ENCODE data around the gene TASOR2.

The TASOR2 gene

DNA sequence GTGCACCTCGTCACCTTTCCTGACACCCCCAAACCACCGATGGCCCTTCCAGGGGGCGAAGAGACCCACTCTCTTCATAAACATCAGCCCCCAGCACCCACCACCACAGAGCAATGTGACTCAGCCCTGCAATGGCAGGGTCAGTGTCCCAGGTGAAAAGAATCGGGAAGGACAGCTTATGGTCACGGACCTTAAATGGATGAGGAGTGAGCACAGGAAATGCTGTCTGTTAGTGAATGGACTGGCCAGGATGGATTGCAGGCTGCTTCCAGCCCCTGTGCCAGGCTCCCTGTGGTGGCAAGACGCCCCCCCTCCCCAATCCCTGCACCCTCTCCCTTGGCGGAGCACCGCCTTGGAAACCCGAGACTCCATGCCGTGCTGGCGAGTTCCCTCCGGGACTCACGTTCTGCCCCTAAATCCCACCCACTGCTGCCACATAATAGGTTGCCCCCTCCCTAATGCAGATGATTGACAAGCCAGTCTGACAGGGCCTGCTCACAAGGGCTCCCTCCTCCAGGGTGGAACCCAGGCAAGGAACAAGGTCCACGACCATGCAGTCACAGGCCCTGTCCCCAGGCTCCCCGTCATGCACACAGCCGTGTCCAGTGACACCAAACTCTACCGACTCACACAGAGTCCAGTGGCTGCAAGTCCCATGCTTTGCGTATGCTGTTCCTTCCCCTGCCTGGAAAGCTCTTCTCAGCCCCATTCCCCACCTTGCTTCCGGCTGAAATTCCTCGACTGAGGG is 25.6 kb upstream of the TASOR2 start:
- FAIRE-seq, result no peak

DNA sequence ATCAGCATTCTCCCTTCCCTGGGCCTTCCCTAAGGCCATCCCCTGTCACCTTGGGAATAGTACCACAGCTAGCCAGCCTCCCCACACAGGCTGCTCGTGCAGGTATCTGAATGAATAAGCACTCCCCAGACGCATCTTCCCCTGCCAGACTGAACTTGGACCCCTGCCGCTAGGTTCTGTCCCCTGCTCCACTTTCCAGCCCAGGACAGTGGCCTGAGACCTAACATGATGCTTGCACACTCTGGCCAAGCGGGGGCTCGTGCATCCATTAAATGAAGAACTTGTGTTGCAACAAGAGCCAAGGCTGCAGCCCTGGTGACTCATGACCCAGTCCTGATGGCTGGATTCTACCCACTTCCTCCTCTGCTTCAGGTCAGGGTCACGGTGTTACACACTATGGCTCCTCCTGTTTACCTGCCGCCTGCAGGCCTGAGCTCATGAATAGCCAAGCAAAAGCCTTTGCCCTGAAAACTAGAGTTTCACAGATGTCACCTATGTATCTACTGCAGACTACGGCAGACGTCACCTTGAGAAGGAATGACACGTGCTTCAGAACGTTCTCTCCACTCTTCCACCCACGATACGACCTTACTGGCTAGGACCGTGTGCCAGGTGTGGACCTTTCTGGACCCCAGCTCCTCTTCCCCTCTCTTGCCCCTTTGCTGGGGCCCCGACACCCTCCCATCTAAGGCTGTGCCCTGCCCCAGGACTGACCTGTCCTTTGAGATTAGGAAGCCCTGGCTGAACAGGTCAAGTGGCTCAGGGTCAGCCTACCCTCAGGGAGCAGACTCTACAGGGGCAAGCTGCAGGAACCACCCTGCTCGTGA is 24.7 kb upstream of the TASOR2 start:
- no peak for FAIRE-seq

DNA sequence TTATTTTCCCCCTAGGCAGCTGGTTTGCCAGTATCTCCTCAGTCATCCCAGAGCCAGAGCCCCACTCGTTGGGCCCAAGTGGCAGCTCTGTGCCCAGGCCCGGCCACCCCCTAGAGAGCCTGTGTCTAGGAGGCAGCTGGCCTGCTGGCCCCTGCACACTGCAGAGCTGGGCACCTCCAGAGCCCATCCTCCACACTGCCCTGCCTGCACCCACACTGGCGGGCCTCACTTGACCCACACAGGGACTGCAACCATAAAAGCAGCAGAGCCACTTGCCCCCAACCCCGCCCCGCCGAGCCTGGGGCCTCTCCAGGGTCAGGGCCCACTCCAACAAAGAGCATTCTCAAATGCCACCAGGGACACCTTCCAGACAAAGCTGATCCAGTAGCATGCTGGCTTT is 23.6 kb upstream of the TASOR2 start:
- FAIRE-seq, result no peak

DNA sequence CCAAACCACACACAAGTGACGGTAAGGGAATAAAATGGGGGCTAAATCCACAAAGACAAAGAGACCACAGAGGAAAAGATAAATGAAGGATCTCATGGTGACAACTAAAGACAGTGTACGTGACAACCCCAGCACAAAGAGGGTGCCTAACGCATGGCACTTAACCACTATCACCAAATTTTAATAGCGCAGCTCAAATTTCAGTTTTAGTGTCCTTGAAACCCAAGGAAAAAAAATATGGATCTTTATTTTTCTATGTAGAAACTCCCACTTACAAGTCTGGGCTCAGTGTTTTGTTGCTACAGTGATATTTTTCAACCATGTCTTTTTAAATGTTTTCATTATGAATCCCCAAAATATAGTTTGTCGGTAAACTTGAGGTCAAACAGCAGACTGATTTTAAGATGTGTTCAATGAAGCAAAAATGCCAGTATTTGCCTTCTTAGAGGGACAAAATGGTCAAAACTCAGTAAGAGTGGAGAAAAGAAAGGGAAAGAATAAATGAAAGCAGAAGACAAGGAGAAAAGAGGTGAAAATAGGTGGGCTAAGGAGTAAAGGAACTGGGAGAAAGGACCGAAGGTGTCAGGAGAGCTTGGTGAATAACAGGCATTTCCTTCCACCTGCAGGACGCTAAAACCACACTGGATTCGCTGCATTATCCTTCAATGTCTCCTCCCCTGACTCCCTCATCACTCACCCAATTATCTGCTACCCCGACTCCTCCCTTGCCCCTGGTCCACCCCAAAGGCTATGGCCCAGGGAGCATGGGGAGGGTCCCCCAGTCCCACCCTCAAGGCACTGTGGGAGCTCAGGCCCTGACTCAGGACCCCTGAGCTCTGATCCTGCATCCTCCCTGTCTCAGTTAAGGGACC is 21.7 kb upstream of the TASOR2 start:
- no peak for FAIRE-seq

DNA sequence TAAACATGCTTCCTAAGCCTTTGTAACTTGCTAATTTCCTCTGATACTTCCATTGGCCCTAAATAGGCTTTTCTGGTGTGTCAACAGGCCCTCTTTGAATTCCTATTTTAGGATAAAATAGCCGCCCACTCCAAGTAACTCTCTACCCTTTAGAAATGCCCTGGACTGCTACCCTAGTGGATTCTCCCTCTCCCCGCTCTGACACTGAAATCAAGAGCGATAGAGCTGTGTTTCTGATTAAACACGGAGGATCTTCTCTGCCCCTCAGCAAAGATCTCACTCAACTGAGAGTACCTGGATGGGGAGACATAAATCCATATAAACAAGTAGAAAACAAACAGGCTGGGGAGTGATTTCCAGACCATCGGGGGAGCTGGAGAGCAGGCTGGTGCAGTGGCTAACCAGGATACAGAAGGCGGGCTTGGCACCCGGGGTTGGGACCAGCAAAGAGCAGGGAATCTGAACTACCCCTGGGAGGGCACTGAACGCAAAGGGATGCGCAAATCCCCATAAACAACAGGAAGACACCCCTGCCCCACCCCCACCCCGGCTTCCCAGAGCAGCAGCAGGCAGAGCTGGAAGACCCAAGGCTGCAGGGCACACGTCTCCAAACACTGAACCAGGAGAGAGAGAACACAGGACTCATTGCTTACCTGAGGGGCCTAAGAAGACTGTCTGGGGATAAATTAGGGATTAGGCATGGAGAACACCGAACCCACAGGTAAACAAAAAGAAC is 20.8 kb upstream of the TASOR2 start:
- no peak for FAIRE-seq

DNA sequence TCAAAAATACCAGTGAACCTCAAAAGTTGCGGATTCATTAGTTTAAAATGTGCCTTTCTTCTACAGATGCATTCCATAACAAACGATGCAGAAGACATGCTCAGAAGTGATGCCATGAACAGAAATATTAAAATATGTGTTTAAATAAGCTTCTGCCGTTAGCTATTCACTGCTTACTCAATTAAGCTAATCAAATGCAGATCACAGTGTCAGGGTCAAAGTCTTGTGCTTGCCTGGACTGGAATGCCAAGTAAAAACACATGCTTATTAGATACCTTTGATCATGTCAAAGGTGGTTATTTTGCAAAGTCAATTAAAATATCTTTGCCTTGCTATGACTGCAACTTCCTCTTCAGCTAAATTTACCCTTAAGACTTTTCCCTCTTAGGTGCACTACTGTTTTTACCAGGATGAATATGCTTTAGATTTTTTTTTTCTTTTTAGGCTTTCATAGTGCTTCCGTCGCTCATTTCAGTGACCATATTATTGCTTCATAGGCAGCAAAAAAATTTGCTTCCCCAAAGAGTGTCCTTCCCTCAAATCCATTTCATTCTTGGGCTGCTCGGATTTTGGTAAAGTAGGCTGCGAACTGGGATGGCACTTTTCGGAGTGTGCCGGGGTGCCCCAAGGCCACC is 19.1 kb upstream of the TASOR2 start:
- FAIRE-seq, result no peak

DNA sequence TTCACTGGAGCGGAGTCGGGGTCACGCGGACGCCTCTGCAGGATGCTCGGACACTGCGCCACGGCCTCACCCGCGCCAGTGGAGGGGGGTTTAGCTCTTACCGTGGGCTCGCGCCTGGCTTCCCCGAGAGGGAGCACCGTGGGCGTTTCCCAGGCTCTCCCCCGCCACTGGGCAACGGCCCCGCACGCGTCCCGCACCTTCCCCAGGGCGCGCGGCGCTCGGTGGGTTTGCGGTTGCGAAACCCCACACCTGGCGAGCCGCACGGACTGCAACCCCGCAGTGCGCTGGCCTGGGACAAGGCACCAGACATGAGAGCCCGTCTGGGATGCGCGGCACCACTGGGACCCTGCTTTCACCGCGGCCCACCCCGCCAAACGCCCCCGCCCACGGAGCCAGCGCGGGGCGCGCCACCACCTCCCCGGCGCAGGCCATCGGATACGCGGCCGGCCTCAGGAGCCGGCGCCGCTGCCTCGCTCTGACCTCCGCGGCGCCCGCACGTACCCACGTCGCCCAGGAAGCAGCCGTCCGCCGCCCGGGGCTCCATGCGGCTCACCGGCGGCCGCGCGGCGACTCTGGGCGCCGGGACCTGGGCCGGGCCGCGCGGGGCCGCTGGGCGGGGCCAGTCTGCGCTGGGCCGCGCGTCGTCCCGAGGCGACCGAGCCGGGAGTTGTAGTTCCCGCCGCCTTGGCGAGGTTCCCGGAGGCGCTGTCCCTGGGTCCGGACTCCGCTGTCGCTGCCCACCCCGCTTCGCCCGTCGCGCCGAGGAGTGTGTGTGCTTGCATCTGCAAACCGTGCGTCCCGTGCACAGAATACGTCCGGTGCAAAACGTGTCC is 18.4 kb upstream of the TASOR2 start, which contains the start of gene ASB13:
TSS of gene ASB13 (minus strand) at position 588 of the 833 bp plus-strand sequence. CDS start at position 544, 44 bp downstream.
- FAIRE-seq, result no peak

DNA sequence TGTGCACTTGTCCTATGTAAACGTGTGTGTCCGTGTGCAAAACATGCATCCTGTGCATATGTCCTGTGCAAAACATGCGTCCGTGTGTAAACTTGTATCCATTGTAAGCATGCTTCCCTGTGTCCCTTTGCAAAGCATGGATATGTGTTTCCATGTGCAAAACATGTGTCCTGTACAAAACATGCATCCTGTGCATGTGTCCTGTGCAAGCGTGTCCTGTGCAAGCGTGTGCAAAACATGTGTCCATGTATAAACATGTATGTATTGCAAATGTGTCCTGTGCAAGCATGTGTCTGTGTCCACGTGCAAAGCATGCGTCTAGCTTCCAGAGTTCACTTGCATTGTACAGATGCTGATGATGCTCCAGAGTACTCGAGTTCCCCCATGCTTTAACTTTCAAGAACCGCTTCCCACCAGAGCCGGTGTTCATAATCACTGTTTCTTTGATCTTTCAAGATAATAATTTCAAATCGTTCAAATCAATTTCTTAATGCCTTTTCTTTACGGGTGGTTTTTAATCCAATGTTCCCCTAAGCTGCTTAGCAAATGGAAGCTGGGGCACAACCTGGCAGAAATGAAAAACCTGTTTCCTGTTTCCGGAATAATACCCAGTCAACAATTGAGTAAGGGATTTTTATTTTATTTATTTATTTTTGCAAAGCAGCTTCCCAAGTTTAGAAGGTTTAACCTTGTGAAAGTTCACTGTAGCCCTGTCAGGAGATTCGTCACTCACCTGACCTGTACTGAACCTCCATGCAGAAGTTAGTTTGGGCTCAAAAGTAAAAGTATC is 17.6 kb upstream of the TASOR2 start:
- FAIRE-seq, result no peak

DNA sequence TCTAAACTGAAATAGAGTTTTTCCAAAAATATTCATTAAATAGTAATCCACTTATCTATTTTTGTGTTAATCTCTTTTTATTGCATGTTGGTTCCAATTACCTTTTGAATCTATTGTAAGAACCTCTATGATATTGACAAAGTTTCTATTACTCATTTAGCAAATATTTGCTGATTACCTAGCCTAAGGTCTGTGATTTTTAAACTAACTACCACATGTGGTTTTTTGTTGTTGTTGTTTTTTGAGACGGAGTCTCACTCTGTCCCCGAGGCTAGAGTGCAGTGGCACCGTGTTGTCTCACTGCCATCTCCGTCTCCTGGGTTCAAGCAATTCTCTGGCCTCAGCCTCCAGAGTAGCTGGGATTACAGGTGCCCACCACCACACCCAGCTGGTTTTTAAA is 16.2 kb upstream of the TASOR2 start:
- FAIRE-seq, result no peak

DNA sequence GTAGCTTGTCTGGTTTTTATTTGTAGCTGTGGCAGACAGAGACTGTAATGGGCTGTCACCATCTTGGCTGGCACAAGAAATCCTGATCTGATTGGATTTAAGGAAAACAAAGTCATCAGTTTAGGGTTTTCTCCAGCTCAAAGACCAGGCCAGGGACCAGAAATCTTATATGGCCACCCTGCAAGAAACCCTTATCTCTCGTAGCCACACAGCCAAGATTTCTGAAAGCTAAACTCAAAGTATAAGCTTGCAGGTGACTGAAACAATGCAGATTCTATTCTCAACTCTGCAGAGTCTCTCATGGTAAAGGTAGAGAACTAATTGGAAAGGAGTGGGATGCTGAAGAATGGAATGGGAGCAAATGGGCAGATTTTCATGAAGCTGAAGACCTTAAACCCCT is 15.0 kb upstream of the TASOR2 start:
- FAIRE-seq, result no peak

DNA sequence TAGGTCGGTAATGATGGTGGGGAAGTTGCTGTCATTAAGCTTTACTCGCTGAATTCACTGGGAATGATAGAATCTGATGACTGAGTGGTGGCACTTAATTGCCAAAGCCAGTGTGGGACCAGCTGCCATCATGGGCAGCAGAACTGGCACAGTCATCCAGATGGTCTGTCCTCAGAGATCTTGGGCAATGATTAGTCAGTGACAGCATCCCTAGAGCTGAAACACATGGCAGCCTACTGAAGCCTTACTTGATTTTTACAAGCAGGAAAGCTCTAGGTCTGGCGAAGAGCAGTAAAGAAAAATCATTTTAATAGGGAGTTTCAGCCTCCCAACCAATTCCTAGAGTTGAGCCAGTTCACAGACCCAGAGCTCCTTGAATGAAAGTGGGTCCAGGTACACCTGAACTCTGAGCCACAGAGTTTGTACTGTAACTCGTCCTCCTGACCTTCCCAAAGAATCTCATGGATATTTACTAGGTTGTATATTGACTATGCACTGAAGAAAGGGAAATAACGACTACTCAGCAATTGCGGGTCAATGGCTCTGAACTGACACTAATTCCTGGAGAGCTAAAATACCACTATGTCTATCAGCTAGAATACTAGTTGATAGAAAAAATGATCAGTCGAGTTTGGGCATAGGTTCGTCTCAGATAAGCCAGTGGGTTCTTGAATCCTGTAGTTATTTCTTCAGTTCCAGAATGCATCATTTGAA is 13.8 kb upstream of the TASOR2 start:
- FAIRE-seq, result no peak

DNA sequence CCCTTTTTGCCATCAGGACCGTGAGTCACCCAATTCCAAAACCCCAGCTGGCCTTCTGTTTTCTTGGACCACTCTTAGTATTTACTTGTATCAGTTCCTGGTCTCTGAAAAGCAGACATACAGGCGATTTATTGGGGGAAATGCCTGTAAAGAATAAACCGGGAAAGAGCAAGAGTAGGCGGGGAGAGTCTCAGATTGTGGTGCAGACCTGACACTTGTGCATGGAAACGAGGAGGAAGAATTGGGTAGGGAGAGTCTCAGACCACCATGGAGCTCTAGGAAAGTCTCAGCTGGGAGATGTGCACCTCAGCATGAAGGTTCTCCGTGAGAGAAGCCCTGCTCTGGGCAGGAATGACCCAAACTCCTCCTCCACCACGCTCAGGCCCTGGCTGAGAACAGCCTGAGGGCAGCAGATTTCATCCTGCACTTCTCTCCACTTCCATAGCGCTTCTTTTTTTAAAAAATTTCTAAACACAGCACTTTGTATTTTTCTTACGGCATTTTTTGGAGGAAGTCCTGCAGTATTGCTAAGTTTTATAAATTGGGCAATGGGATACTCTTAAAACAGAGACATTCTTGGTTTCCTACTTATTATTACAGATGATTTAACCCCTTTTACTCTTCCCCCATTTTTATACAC is 6.1 kb upstream of the TASOR2 start:
- FAIRE-seq, result no peak

DNA sequence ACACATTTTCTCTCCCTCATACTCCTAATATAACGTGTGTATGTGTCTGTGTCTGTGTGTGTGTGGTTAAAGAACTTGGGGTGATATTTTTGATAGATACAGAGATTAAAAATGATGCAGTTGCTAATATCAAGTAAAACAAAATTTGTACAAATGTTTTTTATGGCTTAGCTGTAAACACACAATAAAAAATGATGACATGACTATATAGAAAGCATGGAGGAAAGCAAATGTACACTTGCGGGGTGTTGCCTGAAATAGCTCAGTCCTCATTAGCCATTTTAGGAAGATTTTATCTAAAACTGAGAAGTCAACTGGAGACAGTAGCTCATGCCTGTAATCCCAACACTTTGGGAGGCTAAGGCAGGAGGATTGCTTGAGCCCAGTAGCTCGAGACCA is 5.6 kb upstream of the TASOR2 start:
- no peak for FAIRE-seq

DNA sequence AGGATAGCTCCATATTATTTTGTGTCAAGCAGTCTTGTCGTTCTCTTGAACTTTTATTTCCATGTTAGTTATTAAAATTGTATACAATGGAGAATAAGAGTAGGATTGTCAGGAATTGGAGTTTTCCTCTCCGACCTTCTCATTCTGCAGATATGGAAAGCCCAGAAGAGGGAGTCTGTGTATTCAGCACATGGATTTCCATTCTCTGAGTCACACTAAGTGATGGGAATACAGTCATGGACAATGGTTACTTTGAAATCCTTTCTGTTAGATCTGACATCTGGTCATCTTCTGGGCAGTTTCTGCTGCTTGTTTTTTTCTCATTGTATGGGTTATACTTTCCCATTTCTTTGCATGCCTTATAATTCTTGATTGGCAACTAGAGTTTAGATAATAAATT is 5.0 kb upstream of the TASOR2 start:
- FAIRE-seq, result no peak

DNA sequence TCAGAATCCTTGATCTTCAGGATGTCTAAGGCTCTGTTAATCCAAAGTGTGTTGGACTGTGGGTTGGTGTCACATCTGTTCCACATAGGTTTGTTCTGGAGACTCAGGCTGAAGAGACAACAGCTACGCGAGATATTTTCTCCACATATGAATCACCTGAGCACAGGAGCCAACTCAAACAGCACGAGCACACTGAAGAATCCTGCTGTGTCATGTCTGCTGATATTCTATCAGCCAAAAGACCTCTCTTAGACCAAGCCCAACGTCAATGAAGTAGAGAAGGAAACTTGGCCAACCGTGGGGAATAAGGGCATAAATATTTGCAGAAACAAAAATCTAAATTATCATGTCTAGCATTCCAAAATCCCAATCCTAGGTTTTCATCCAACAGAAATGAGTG is 2.7 kb upstream of the TASOR2 start:
- FAIRE-seq, result no peak

DNA sequence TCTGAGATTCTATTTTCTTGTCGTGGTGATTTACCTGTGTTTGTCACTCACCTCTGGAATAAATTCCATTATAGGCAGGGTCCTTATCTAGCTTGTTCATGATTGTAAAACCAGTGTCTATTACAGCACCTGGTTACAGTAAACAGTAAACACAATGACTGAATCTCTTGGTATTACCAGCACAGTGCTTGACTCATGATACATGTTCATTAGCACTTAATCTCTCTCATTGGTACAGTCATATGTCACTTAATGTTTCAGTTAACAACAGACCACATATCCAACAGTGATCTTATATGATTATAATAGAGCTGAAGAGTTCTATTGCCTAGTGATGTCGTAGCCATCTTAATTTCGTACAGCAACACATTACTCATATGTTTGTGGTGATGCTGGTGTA is 1.6 kb upstream of the TASOR2 start:
- no peak for FAIRE-seq

DNA sequence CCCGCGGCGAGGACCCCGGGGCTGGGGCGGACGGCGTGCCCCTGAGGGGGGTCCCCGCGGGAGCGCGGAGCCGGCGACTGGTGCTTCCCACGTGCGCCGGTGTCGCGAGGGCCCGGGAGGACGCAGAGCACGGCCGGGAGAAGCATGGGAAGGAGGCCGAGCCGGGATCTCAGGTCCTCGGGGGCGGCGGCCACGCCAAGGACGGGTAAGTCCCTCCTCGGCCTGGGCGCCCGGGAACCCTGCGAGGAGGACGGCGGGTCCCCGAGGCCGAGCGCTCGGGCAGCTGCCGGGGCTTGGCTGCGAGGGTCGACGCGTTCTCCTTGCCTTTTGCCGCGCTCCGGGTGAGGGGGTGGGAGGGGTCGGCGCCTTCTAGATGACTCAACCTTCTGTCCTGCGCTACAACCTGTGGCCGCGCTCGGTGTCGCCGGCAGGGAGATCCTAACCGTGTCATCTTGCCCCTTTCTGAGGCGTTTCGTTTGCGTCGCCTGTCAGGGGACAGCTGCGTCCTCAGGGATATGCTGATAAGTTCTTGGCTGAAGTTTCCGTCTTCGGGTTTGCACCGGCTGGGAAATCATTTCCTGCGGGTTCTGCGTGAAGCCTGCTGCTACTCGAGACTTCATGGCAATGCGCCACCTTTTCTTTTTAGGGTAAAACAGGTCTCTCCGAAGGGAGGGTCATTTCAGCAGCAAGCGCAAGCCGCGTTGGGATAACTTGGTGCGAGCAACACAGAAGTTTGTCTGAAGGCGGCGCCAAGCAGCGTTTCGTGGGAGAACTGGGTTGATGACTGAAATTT is 529 bp downstream of the TASOR2 start:
- no peak for FAIRE-seq

DNA sequence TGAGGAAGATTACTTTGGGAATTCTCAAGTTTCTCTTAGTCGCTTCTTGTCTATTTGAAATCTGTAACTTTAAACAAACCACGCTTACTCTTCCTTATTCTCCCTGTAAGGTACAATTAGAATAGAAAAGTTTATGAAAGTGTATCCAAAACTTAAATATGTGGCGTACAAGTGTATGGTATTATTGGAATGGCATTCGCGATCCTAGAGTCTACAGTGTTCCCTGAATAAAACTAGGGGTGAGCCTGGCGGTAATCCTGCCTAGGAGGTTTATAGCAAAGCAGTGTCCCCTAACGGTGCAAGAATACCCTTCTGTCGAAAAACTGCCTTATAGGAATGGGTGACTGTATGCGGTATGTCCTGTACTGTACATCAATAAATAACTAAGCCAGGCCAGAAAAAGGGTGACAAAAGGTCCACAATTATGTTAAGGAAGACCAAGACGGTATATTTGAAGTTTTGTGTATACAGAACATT is 1.2 kb downstream of the TASOR2 start:
- FAIRE-seq, result no peak

Data from colon (tissue), 2 donors.